GM13977 (cell line): ENCODE data around the gene BCL2L2.

Source experiments
- DNase-seq: peaks from one replicate; pipeline ENCODE4 v3.0.0; 2012; ENCODE audit warnings: low spot score
- CTCF ChIP-seq: IDR thresholded peaks from 2 replicates; pipeline ENCODE4 v1.5.1; 2012; ENCODE audit warnings: mild to moderate bottlenecking, control low read depth; ENCODE audit not compliant: insufficient read depth; ENCODE audit errors: extremely low read depth, missing control alignments
- in situ Hi-C: fragments of 300-500 bp; cut with MboI; formaldehyde crosslinking; loops from one replicate; pipeline ENCODE4 v1.12.0; 2022; ENCODE audit warnings: low sequenced_read_pairs, low pct_unique_long_range_greater_than_20kb, mixed read lengths, inconsistent platforms; ENCODE audit not compliant: unreplicated experiment

Gene BCL2L2

GRCh38 chr14:23310546-23310945 is 3.9 kb downstream of the BCL2L2 start:
- no peak for DNase-seq
- in situ Hi-C loops, result no loop called here
- no peak for TF ChIP-seq CTCF

- no peak for DNase-seq
- TF ChIP-seq CTCF, result no peak
- in situ Hi-C loops, result no loop called here
Observed at GRCh38 chr14:23316300-23316699, 9.7 kb downstream of the BCL2L2 start.

- no peak for DNase-seq
- no peak for TF ChIP-seq CTCF
- in situ Hi-C loops, result no loop called here
Observed at GRCh38 chr14:23319746-23320583, 13.3 kb downstream of the BCL2L2 start.

- in situ Hi-C loops, result no loop called here
- TF ChIP-seq CTCF, result no peak
Observed at GRCh38 chr14:23320584-23321571, 14.2 kb downstream of the BCL2L2 start, which contains the start of gene PABPN1. PABPN1 (plus strand) TSS chr14:23321457; CDS start chr14:23321470, 13 bp downstream.

GRCh38 chr14:23321572-23322547 is 15.2 kb downstream of the BCL2L2 start:
- DNase-seq, result peak; percentile 56
- no peak for TF ChIP-seq CTCF
- in situ Hi-C loops, result no loop called here

More at GRCh38 chr14:23320584-23321571, 14.2 kb downstream of the BCL2L2 start, which contains the start of gene PABPN1:
- DNase-seq, result peak; percentile 98
